Ishikawa (cell line): ENCODE data around the gene SLAIN1.

Experiments used
- CEBPB ChIP-seq: IDR thresholded peaks from 2 replicates; pipeline ENCODE4 v1.6.1; 2012
- EGR1 ChIP-seq: IDR thresholded peaks from 2 replicates; pipeline ENCODE4 v1.6.1; 2012
- EP300 ChIP-seq: IDR thresholded peaks from 2 replicates; pipeline ENCODE4 v1.6.1; 2012; ENCODE audit warnings: borderline replicate concordance
- FOXM1 ChIP-seq: IDR thresholded peaks from 2 replicates; pipeline ENCODE4 v1.6.1; 2012; ENCODE audit warnings: low read depth, borderline replicate concordance
- NFIC ChIP-seq: IDR thresholded peaks from 2 replicates; pipeline ENCODE4 v1.6.1; 2012
- RAD21 ChIP-seq: IDR thresholded peaks from 2 replicates; pipeline ENCODE4 v1.6.1; 2012; ENCODE audit warnings: low read depth
- REST ChIP-seq: IDR thresholded peaks from 2 replicates; pipeline ENCODE4 v1.6.1; 2012; ENCODE audit warnings: low read depth, mild to moderate bottlenecking
- TAF1 ChIP-seq: IDR thresholded peaks from 2 replicates; pipeline ENCODE4 v1.6.1; 2012; ENCODE audit warnings: low read depth, mild to moderate bottlenecking
- TCF12 ChIP-seq: IDR thresholded peaks from 2 replicates; pipeline ENCODE4 v1.6.1; 2012; ENCODE audit warnings: low read depth
- TEAD4 ChIP-seq: IDR thresholded peaks from 2 replicates; pipeline ENCODE4 v1.6.1; 2012
- YY1 ChIP-seq: IDR thresholded peaks from 2 replicates; pipeline ENCODE4 v1.6.1; 2012; ENCODE audit warnings: low read depth
- ZBTB7A ChIP-seq: IDR thresholded peaks from 2 replicates; pipeline ENCODE4 v1.6.1; 2012; ENCODE audit warnings: low read depth
- TF ChIP-seq, protein P1 (sequence below): IDR thresholded peaks from 2 replicates; pipeline ENCODE4 v1.6.1; 2012
- TF ChIP-seq, protein P2 (sequence below): IDR thresholded peaks from 2 replicates; pipeline ENCODE4 v1.6.1; 2012

The SLAIN1 gene

GRCh38 chr13:77696006-77696878 lies 1.2 kb upstream of the SLAIN1 start:
- TF ChIP-seq ZBTB7A (no peak), TAF1 (no peak), EP300 (no peak), NFIC (no peak), CEBPB (no peak), FOXM1 (no peak), EGR1 (no peak), TCF12 (no peak), YY1 (no peak), REST (no peak), RAD21 (no peak), TEAD4 (no peak)
- TF ChIP-seq, protein P1, sequence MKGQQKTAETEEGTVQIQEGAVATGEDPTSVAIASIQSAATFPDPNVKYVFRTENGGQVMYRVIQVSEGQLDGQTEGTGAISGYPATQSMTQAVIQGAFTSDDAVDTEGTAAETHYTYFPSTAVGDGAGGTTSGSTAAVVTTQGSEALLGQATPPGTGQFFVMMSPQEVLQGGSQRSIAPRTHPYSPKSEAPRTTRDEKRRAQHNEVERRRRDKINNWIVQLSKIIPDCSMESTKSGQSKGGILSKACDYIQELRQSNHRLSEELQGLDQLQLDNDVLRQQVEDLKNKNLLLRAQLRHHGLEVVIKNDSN: no peak
- TF ChIP-seq, protein P2, sequence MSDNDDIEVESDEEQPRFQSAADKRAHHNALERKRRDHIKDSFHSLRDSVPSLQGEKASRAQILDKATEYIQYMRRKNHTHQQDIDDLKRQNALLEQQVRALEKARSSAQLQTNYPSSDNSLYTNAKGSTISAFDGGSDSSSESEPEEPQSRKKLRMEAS: no peak

- TF ChIP-seq FOXM1: no peak
- TF ChIP-seq CEBPB: no peak
- no peak for TF ChIP-seq TEAD4
- no peak for TF ChIP-seq NFIC
- TF ChIP-seq, protein P1: no peak
- TF ChIP-seq ZBTB7A: no peak
These were observed 639 bp upstream of the SLAIN1 start for GRCh38 chr13:77696879-77697216.

GRCh38 chr13:77698201-77699058 lies 943 bp downstream of the SLAIN1 start:
- no peak for TF ChIP-seq TEAD4
- no peak for TF ChIP-seq REST
- 0 out of 2 replicates have a peak, but pooled peaks have one; percentile 45 for TF ChIP-seq ZBTB7A
- TF ChIP-seq EP300: no peak
- TF ChIP-seq EGR1: no peak

DNA sequence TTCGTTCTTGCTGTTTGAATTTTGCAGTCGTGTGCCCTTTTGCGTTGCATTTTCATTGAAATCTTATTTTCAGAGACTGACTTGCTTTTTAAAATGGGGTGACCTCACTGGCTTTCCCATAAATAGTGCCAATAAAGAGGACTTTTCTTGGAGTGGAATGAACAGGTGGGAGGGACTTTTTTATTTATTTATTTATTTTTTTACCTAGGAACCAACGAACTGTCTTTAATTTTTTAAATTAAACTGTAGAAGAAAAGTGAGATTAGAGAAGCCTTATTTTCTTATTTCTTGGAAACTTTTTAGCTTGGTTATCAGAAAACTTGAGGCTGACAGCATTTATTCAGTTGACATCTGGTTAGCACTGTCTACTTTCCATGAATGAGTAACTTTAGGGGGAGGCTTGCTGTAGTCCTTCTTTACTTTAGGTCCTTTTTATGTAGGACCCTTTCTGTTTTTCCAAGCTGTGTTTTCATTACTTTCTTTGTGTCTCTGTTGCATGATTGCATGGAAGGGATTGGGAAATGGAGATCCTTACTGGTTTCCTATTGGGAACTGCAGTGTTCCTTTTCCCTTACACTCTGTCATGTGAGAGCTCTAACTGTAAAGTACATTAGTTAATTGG lies 1.7 kb downstream of the SLAIN1 start:
- TF ChIP-seq RAD21 (no peak), TAF1 (no peak), EGR1 (no peak), REST (no peak), TCF12 (no peak), EP300 (no peak), ZBTB7A (no peak), FOXM1 (no peak), YY1 (no peak)
- TF ChIP-seq, protein P1: no peak
